ENCODE results near the gene GAGE2A.
"Not testable (repeated sequence)": the region's sequence is repeated elsewhere in the genome, so short reads cannot be mapped to it uniquely, and the experiment has no call there.

The GAGE2A gene

GRCh38 chrX:49589196-49589595 is at the start of gene GAGE2A:
GAGE2A (plus strand) TSS chrX:49589496; CDS start chrX:49590651, 1,155 bp downstream.
- DNase-seq (ENCODE audit: low read depth): not testable (repeated sequence)

- DNase-seq (ENCODE audit: low read depth): not testable (repeated sequence)
These were observed 47.9 kb upstream of the GAGE2A start, which contains the start of gene GAGE12D for GRCh38 chrX:49541433-49541832. GAGE12D (plus strand) TSS chrX:49541733; CDS start chrX:49542888, 1,155 bp downstream.

- not testable (repeated sequence) for DNase-seq (ENCODE audit: low read depth)
These were observed 38.3 kb upstream of the GAGE2A start, which contains the start of gene GAGE12E for GRCh38 chrX:49550989-49551388. GAGE12E (plus strand) TSS chrX:49551289; CDS start chrX:49552444, 1,155 bp downstream.

- not testable (repeated sequence) for DNase-seq (ENCODE audit: low read depth)
These were observed 28.8 kb upstream of the GAGE2A start, which contains the start of gene GAGE12F for GRCh38 chrX:49560542-49560941. GAGE12F (plus strand) TSS chrX:49560842; CDS start chrX:49561997, 1,155 bp downstream.

- not testable (repeated sequence) for DNase-seq (ENCODE audit: low read depth)
These were observed 20.6 kb upstream of the GAGE2A start for GRCh38 chrX:49568728-49569127.

- not testable (repeated sequence) for DNase-seq (ENCODE audit: low read depth)
These were observed 20.1 kb upstream of the GAGE2A start for GRCh38 chrX:49569152-49569551.

- not testable (repeated sequence) for DNase-seq (ENCODE audit: low read depth)
These were observed 19.2 kb upstream of the GAGE2A start, which contains the start of gene GAGE12G for GRCh38 chrX:49570100-49570499. GAGE12G (plus strand) TSS chrX:49570400; CDS start chrX:49571555, 1,155 bp downstream.

- not testable (repeated sequence) for DNase-seq (ENCODE audit: low read depth)
These were observed 9.6 kb upstream of the GAGE2A start, which contains the start of gene GAGE12H for GRCh38 chrX:49579649-49580048. GAGE12H (plus strand) TSS chrX:49579949; CDS start chrX:49581104, 1,155 bp downstream.

- not testable (repeated sequence) for DNase-seq (ENCODE audit: low read depth)
These were observed 628 bp downstream of the GAGE2A start for GRCh38 chrX:49589769-49590478.

GRCh38 chrX:49590488-49590887 is 1.2 kb downstream of the GAGE2A start:
- DNase-seq (ENCODE audit: low read depth): not testable (repeated sequence)

- DNase-seq (ENCODE audit: low read depth): not testable (repeated sequence)
These were observed 9.4 kb downstream of the GAGE2A start, which contains the start of gene GAGE1 for GRCh38 chrX:49598720-49599119. GAGE1 (plus strand) TSS chrX:49599020; CDS start chrX:49600175, 1,155 bp downstream.

- no peak for DNase-seq (ENCODE audit: low read depth)
These were observed 21.5 kb downstream of the GAGE2A start for GRCh38 chrX:49610718-49611310.

GRCh38 chrX:49618574-49618973 is 29.3 kb downstream of the GAGE2A start:
- no peak for DNase-seq (ENCODE audit: low read depth)

GRCh38 chrX:49627086-49627777 is 37.9 kb downstream of the GAGE2A start:
- no peak for DNase-seq (ENCODE audit: low read depth)

GRCh38 chrX:49644991-49645637 is 55.8 kb downstream of the GAGE2A start:
- DNase-seq (ENCODE audit: low read depth): no peak
